Measurements from ENCODE around the gene MCM5. TPM values are rescaled to one million over a fixed set of nuclear protein-coding genes. Genes with fewer than 3 reads are reported as not detected.

Gene MCM5
- total RNA-seq, 1 experiment from 2014 or later: 112 TPM

GRCh38 chr22:35393116-35394010 is 6.6 kb upstream of the MCM5 start:
- no peak for ATAC-seq
- DNase-seq: no peak
- Histone ChIP-seq H3K9ac (ENCODE audit: low read length) (no peak overlapping the region), H4K20me1 (ENCODE audit: low read length) (no peaks in the 10 kb centered on the region), H3F3A (ENCODE audit: low read length, unreplicated experiment) (no peaks in the 10 kb centered on the region), H3K9me3 (ENCODE audit: low read length) (no peaks in the 10 kb centered on the region), H3K27ac (ENCODE audit: low read length) (no peak overlapping the region), H3K79me2 (ENCODE audit: low read length) (no peaks in the 10 kb centered on the region), H3K27me3 (ENCODE audit: low read length) (no peaks in the 10 kb centered on the region), H3K4me3 (ENCODE audit: low read length) (no peak overlapping the region), H3K4me1 (ENCODE audit: insufficient read depth, low read length) (no peaks in the 10 kb centered on the region), H3K9me2 (replicated peaks; ENCODE audit: low read length) (no peaks in the 10 kb centered on the region), H3K36me3 (ENCODE audit: low read depth, low read length) (no peaks in the 10 kb centered on the region), H2AFZ (ENCODE audit: low read length) (no peak overlapping the region), H3K4me2 (ENCODE audit: low read length) (no peak overlapping the region)
- POLR2A ChIA-PET (ENCODE audit: unreplicated experiment): no interaction called here
- BruUV-seq (replicated peaks): TSS peak; percentile 54
- intact Hi-C loops (cut with micrococcal nuclease): no loop called here
- TF ChIP-seq EZH2 (IDR thresholded peaks at IDR 0.05; ENCODE audit: low read length, unreplicated experiment) (no peak), CTCF (conservative IDR thresholded peaks at IDR 0.05; ENCODE audit: low read depth, low read length) (no peak), EZH2phosphoT487 (IDR thresholded peaks at IDR 0.05; ENCODE audit: borderline replicate concordance, low read length) (no peak)
- CTCF ChIA-PET: no interaction called here

GRCh38 chr22:35394011-35394312 is 6.0 kb upstream of the MCM5 start:
- no peaks in the 10 kb centered on the region for H3K9me3 ChIP-seq (ENCODE audit: low read length)
- BruUV-seq (replicated peaks): no TSS peak
- no peaks in the 10 kb centered on the region for H3K36me3 ChIP-seq (ENCODE audit: low read depth, low read length)
- CTCF ChIA-PET: no interaction called here
- H3K9ac ChIP-seq (ENCODE audit: low read length): no peak overlapping the region
- H3K27ac ChIP-seq (ENCODE audit: low read length): no peak overlapping the region
- TF ChIP-seq EZH2phosphoT487 (IDR thresholded peaks at IDR 0.05; ENCODE audit: borderline replicate concordance, low read length) (no peak), CTCF (conservative IDR thresholded peaks at IDR 0.05; ENCODE audit: low read depth, low read length) (no peak), EZH2 (IDR thresholded peaks at IDR 0.05; ENCODE audit: low read length, unreplicated experiment) (no peak)
- H3K9me2 ChIP-seq (replicated peaks; ENCODE audit: low read length): no peaks in the 10 kb centered on the region
- no peaks in the 10 kb centered on the region for H4K20me1 ChIP-seq (ENCODE audit: low read length)
- no peaks in the 10 kb centered on the region for H3K79me2 ChIP-seq (ENCODE audit: low read length)
- no peak overlapping the region for H3K4me2 ChIP-seq (ENCODE audit: low read length)
- no peak for DNase-seq
- H3F3A ChIP-seq (ENCODE audit: low read length, unreplicated experiment): no peaks in the 10 kb centered on the region
- no peak overlapping the region for H3K4me3 ChIP-seq (ENCODE audit: low read length)
- H3K4me1 ChIP-seq (ENCODE audit: insufficient read depth, low read length): no peaks in the 10 kb centered on the region
- POLR2A ChIA-PET (ENCODE audit: unreplicated experiment): no interaction called here
- no peak overlapping the region for H2AFZ ChIP-seq (ENCODE audit: low read length)
- intact Hi-C loops (cut with micrococcal nuclease): no loop called here
- no peaks in the 10 kb centered on the region for H3K27me3 ChIP-seq (ENCODE audit: low read length)
- no peak for ATAC-seq

Data from PC-3 (cell line).